Measurements from ENCODE around the gene GPC1.

Gene GPC1

DNA sequence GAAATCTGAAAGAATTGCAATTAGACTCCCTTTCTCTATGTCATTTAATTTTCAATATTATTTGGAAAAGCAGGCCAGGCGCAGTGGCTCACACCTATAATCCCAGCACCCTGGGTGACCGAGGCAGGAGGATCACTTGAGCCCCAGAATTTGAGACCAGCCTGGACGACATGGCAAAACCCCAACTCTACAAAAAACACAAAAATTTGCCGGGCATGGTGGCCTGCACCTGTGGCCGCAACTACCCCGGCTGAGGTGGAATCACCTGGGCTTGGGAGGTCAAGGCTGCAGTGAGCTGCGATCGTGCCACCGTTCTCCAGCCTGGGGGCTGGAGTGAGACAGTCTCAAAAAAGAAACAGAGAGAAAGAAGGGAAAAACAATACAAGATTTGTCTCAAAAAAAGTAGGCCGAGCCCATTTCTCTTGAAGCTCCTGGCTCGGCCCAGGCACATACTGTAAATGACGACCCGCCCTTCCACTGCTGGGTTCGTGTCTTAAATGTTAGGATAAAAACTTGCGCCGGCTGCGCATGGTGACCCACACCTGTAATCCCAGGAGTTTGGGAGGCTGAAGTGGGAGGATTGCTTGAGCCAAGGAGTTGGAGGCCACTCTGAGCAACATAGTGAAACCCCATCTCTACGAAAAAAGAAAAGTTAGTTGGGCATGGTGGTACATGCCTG lies 31.1 kb upstream of the GPC1 start:
- no peak overlapping the region for H3K27ac ChIP-seq (ENCODE audit: low read depth, low read length, poor library complexity, severe bottlenecking)
- TF ChIP-seq EZH2 (IDR thresholded peaks at IDR 0.05; ENCODE audit: borderline replicate concordance, low read length), result no peak
- TF ChIP-seq, protein P1, sequence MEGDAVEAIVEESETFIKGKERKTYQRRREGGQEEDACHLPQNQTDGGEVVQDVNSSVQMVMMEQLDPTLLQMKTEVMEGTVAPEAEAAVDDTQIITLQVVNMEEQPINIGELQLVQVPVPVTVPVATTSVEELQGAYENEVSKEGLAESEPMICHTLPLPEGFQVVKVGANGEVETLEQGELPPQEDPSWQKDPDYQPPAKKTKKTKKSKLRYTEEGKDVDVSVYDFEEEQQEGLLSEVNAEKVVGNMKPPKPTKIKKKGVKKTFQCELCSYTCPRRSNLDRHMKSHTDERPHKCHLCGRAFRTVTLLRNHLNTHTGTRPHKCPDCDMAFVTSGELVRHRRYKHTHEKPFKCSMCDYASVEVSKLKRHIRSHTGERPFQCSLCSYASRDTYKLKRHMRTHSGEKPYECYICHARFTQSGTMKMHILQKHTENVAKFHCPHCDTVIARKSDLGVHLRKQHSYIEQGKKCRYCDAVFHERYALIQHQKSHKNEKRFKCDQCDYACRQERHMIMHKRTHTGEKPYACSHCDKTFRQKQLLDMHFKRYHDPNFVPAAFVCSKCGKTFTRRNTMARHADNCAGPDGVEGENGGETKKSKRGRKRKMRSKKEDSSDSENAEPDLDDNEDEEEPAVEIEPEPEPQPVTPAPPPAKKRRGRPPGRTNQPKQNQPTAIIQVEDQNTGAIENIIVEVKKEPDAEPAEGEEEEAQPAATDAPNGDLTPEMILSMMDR (IDR thresholded peaks at IDR 0.05; ENCODE audit: low read length), result no peak
- H3K4me3 ChIP-seq (ENCODE audit: low read depth, low read length, poor library complexity, severe bottlenecking), result no peak overlapping the region
- H2AFZ ChIP-seq (ENCODE audit: low read length), result no peak overlapping the region
- H3F3A ChIP-seq (ENCODE audit: insufficient read depth, low read length), result no peaks in the 10 kb centered on the region
- no peak overlapping the region for H3K4me2 ChIP-seq (ENCODE audit: low read length)
- no peaks in the 10 kb centered on the region for H3K9me2 ChIP-seq (ENCODE audit: low read depth, low read length)
- no peaks in the 10 kb centered on the region for H3K79me2 ChIP-seq (ENCODE audit: insufficient read depth, low read length)
- H3K9ac ChIP-seq (ENCODE audit: low read length), result no peak overlapping the region
- H3K27me3 ChIP-seq (ENCODE audit: insufficient read depth, low read length), result peaks cover 5% of the 10 kb centered on the region; the same call in 1 of the 2 replicates
- H3K4me1 ChIP-seq (ENCODE audit: insufficient read depth, low read length, severe bottlenecking), result no peaks in the 10 kb centered on the region
- no peaks in the 10 kb centered on the region for H4K20me1 ChIP-seq (ENCODE audit: insufficient read depth, low read length)
- H3K36me3 ChIP-seq (ENCODE audit: insufficient read depth, low read length), result no peaks in the 10 kb centered on the region
- no peaks in the 10 kb centered on the region for H3K9me3 ChIP-seq (ENCODE audit: low read length)

DNA sequence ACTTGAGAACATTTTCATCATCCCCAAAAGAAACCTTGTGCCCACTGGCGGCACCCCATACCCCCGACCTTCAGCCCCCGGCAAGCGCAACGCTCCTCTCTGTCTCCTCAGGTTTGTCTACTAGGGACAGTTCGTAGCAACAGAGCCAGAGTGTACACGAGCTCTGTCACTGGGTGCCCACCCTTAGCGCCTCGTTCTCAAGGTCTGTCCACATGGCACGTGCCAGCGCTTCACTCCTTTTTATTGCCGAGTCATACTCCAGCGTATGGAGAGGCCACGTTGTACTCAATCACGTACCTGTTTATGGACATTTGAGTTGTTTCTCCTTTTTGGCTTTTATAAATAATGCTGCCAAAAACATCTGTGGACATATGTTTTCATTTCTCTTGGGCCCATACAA lies 30.3 kb upstream of the GPC1 start:
- TF ChIP-seq, protein P1 (IDR thresholded peaks at IDR 0.05; ENCODE audit: low read length), result no peak
- no peak for TF ChIP-seq EZH2 (IDR thresholded peaks at IDR 0.05; ENCODE audit: borderline replicate concordance, low read length)
- Histone ChIP-seq H4K20me1 (ENCODE audit: insufficient read depth, low read length) (no peaks in the 10 kb centered on the region), H3K9me3 (ENCODE audit: low read length) (no peaks in the 10 kb centered on the region), H3K27me3 (ENCODE audit: insufficient read depth, low read length) (peaks cover 5% of the 10 kb centered on the region; the same call in 1 of the 2 replicates), H3K79me2 (ENCODE audit: insufficient read depth, low read length) (no peaks in the 10 kb centered on the region), H3K9ac (ENCODE audit: low read length) (no peak overlapping the region), H3K27ac (ENCODE audit: low read depth, low read length, poor library complexity, severe bottlenecking) (no peak overlapping the region), H3K9me2 (ENCODE audit: low read depth, low read length) (no peaks in the 10 kb centered on the region), H3K4me1 (ENCODE audit: insufficient read depth, low read length, severe bottlenecking) (no peaks in the 10 kb centered on the region), H2AFZ (ENCODE audit: low read length) (no peak overlapping the region), H3K4me3 (ENCODE audit: low read depth, low read length, poor library complexity, severe bottlenecking) (no peak overlapping the region), H3K4me2 (ENCODE audit: low read length) (no peak overlapping the region), H3K36me3 (ENCODE audit: insufficient read depth, low read length) (no peaks in the 10 kb centered on the region), H3F3A (ENCODE audit: insufficient read depth, low read length) (no peaks in the 10 kb centered on the region)

DNA sequence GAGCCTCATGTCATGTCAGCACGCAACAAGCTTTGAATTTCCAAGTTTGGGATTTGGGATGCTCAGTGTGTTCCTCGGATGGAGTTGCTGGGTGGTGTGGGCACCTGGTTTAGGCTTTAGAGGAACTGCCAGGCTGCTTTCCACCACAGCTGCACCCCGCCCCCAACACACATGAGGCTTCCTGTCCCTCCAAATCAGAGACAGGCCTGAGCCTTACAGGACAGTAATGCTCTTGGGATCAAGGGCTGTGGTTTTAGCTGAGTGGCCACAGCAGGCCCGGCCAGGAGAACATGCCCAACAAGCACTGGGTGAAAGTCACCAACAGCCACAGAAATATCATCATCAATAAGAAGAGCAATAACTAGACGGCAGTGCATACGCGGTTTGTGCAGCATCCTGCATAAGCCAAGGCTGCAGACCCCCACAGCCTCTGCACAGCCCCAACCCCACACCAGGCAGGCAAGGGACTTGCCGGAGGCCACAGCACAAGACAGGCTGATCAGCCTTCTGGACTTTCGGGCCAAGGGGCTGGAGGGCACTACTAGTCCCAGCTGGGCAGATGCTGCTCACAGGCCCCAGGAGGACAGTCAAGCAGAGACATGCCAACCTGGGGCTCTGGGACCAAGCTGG lies 29.7 kb upstream of the GPC1 start:
- Histone ChIP-seq H3K27ac (ENCODE audit: low read depth, low read length, poor library complexity, severe bottlenecking) (no peak overlapping the region), H3F3A (ENCODE audit: insufficient read depth, low read length) (no peaks in the 10 kb centered on the region), H3K9ac (ENCODE audit: low read length) (no peak overlapping the region), H2AFZ (ENCODE audit: low read length) (no peak overlapping the region), H3K36me3 (ENCODE audit: insufficient read depth, low read length) (no peaks in the 10 kb centered on the region), H3K79me2 (ENCODE audit: insufficient read depth, low read length) (no peaks in the 10 kb centered on the region), H3K27me3 (ENCODE audit: insufficient read depth, low read length) (peaks cover 5% of the 10 kb centered on the region; the same call in 1 of the 2 replicates), H3K9me3 (ENCODE audit: low read length) (no peaks in the 10 kb centered on the region), H3K4me2 (ENCODE audit: low read length) (no peak overlapping the region), H4K20me1 (ENCODE audit: insufficient read depth, low read length) (no peaks in the 10 kb centered on the region), H3K4me3 (ENCODE audit: low read depth, low read length, poor library complexity, severe bottlenecking) (no peak overlapping the region), H3K9me2 (ENCODE audit: low read depth, low read length) (no peaks in the 10 kb centered on the region), H3K4me1 (ENCODE audit: insufficient read depth, low read length, severe bottlenecking) (no peaks in the 10 kb centered on the region)
- TF ChIP-seq, protein P1 (IDR thresholded peaks at IDR 0.05; ENCODE audit: low read length), result no peak
- TF ChIP-seq EZH2 (IDR thresholded peaks at IDR 0.05; ENCODE audit: borderline replicate concordance, low read length), result no peak
